HepG2 (cell line): ENCODE data around the gene FIBCD1. TPM values are rescaled to one million over a fixed set of nuclear protein-coding genes. Genes with fewer than 3 reads are reported as not detected.

Source experiments
- ATAC-seq: fragments of 200-7000 bp; cut with Tn5 transposase; 3 replicates; pipeline ENCODE4 v1.9.1; 2020; ENCODE audit warnings: mild to moderate bottlenecking, moderate library complexity
- BruUV-seq: library from RNA; stranded (reverse); fragments of 400-500 nt; replicated peaks from 2 replicates; lab custom pipeline; 2021; lab: Mats Ljungman, UMichigan
- CTCF ChIA-PET: fragments of 300-600 bp; formaldehyde crosslinking; extraction: SDS; loops from one replicate; lab custom pipeline; 2021; ENCODE audit warnings: low total read pairs, inconsistent platforms, low intra/inter-chr PET ratio; lab: Yijun Ruan, JAX
- POLR2A ChIA-PET: fragments of 350-600 bp; sonication (Branson Sonifier 250); formaldehyde crosslinking; loops from one replicate; lab custom pipeline; 2020; ENCODE audit warnings: antibody characterized with exemption, inconsistent platforms; lab: Yijun Ruan, JAX
- DNase-seq: peaks from one replicate; pipeline ENCODE4 v3.0.0-alpha.2; 2015; ENCODE audit warnings: low spot score
- FAIRE-seq: peaks from 3 replicates; lab custom pipeline; 2011; peaks lifted over from hg19 to GRCh38; lab: Jason Lieb, UNC
- H2AFZ ChIP-seq: one replicate; pipeline ENCODE4 v1.6.1; 2011; ENCODE audit warnings: low read length, inconsistent platforms
- H3K27ac ChIP-seq: fragments of 300-600 bp; 3 replicates; pipeline ENCODE4 v1.8.0; 2011; ENCODE audit warnings: mixed run types, mild to moderate bottlenecking, mixed read lengths, low read length, inconsistent platforms; ENCODE audit not compliant: insufficient read depth; ENCODE audit errors: extremely low read length
- H3K27me3 ChIP-seq, 2 experiments: fragments of 200-600 bp in 1 of 2; 2 replicates in 1 of 2; 3 replicates in 1 of 2; pipeline versions ENCODE4 v1.6.0 to v1.8.0; 2011; ENCODE audit warnings: low read length in 2 of 2, mild to moderate bottlenecking in 2 of 2, moderate library complexity in 2 of 2, inconsistent platforms in 1 of 2; ENCODE audit not compliant: insufficient read depth in 2 of 2, control insufficient read depth in 1 of 2
- H3K36me3 ChIP-seq, 2 experiments: fragments of 200-600 bp in 1 of 2; replicated peaks in 1 of 2; 2 replicates in 1 of 2; 3 replicates in 1 of 2; pipeline versions ENCODE4 v1.5.1 to v1.8.0; 2011; ENCODE audit warnings: low read length in 2 of 2, inconsistent platforms in 1 of 2; ENCODE audit not compliant: insufficient read depth in 2 of 2, control insufficient read depth in 1 of 2
- H3K4me1 ChIP-seq: 2 replicates; pipeline ENCODE4 v1.5.1; 2012; ENCODE audit warnings: low read length, inconsistent platforms; ENCODE audit not compliant: insufficient read depth
- H3K4me2 ChIP-seq: 2 replicates; pipeline ENCODE4 v1.6.0; 2011; ENCODE audit warnings: low read depth, low read length, inconsistent platforms
- H3K4me3 ChIP-seq, 3 experiments: fragments of 200-600 bp in 1 of 3; sonication (generic), shearing (Covaris generic) in 1 of 3; replicated peaks in 1 of 3; 2 replicates each; pipeline ENCODE4 v1.5.1; 2011 to 2016; ENCODE audit warnings: low read length in 3 of 3, inconsistent platforms in 2 of 3, low read depth in 2 of 3, mild to moderate bottlenecking in 2 of 3, control low read depth in 1 of 3, mixed read lengths in 1 of 3; ENCODE audit not compliant: insufficient read depth in 1 of 3
- H3K79me2 ChIP-seq: one replicate; pipeline ENCODE4 v1.6.1; 2011; ENCODE audit warnings: low read length, inconsistent platforms; ENCODE audit not compliant: insufficient read depth
- H3K9ac ChIP-seq: 2 replicates; pipeline ENCODE4 v1.6.0; 2011; ENCODE audit warnings: mild to moderate bottlenecking, low read depth, low read length, inconsistent platforms; ENCODE audit not compliant: insufficient read depth
- H3K9me3 ChIP-seq: 2 replicates; pipeline ENCODE4 v1.5.1; 2012; ENCODE audit warnings: mild to moderate bottlenecking, low read length
- H4K20me1 ChIP-seq: 2 replicates; pipeline ENCODE4 v1.6.0; 2011; ENCODE audit warnings: inconsistent platforms, mild to moderate bottlenecking, low read length, moderate library complexity; ENCODE audit not compliant: insufficient read depth
- AGO2 ChIP-seq: fragments of 200-400 bp; formaldehyde crosslinking; optimal IDR thresholded peaks from 2 replicates; pipeline ENCODE3; 2017; ENCODE audit warnings: mild to moderate bottlenecking, low read depth, low read length, moderate library complexity
- MAZ ChIP-seq, 2 experiments: sonication (generic) in 1 of 2; formaldehyde crosslinking in 1 of 2; IDR thresholded peaks; 2 replicates each; pipeline versions ENCODE4 v1.5.0 to v1.6.1; 2012 to 2020; ENCODE audit warnings: low read depth in 2 of 2, mild to moderate bottlenecking in 2 of 2, borderline replicate concordance in 1 of 2, improper control_type of control experiment in 1 of 2, low read length in 1 of 2, missing genetic modification reagents in 1 of 2, moderate library complexity in 1 of 2
- NONO ChIP-seq, 2 experiments: fragments of 450-650 bp in 1 of 2; sonication (generic) in 1 of 2; formaldehyde crosslinking in 1 of 2; IDR thresholded peaks in 1 of 2; conservative IDR thresholded peaks in 1 of 2; 2 replicates each; pipeline versions ENCODE4 v1.6.1 to v1.8.0; 2017 to 2022; ENCODE audit warnings: mild to moderate bottlenecking in 1 of 2, missing genetic modification reagents in 1 of 2, moderate library complexity in 1 of 2
- RFX5 ChIP-seq: IDR thresholded peaks from 2 replicates; pipeline ENCODE4 v1.6.1; 2011; ENCODE audit warnings: low read depth, low read length, improper control_type of control experiment
- ZBTB20 ChIP-seq: sonication (generic); formaldehyde crosslinking; IDR thresholded peaks from 2 replicates; pipeline ENCODE4 v1.8.1; 2023; ENCODE audit warnings: missing genetic modification reagents, low read depth, mild to moderate bottlenecking, borderline replicate concordance
- ZNF33B ChIP-seq: sonication (generic); formaldehyde crosslinking; IDR thresholded peaks from 2 replicates; pipeline ENCODE4 v1.5.1; 2020; ENCODE audit warnings: mild to moderate bottlenecking, missing genetic modification reagents
- ZNF614 ChIP-seq: IDR thresholded peaks from 2 replicates; pipeline ENCODE4 v1.6.1; 2018; ENCODE audit warnings: missing biosample characterization, missing genetic modification reagents, inconsistent platforms, borderline replicate concordance
- ZNF782 ChIP-seq: sonication (generic); formaldehyde crosslinking; IDR thresholded peaks from 2 replicates; pipeline ENCODE4 v1.4.0; 2020; ENCODE audit warnings: missing genetic modification reagents, mild to moderate bottlenecking, borderline replicate concordance
- WGBS: methylation state at CpG from one replicate; pipeline ENCODE4 v1.1.6; 2017; ENCODE audit warnings: low lambda C conversion rate; 5-methylcytosine and 5-hydroxymethylcytosine counted together
- in situ Hi-C: cut with HindIII; loops from 2 replicates; pipeline ENCODE4 v1.10.0; 2017; ENCODE audit warnings: low pct_unique_long_range_greater_than_20kb; ENCODE audit not compliant: extremely low pct_ligation_motif_present
- intact Hi-C: fragments of 100-400 bp; cut with micrococcal nuclease; formaldehyde crosslinking; loops from one replicate; pipeline ENCODE4 v1.10.0; 2022; ENCODE audit not compliant: unreplicated experiment
- polyA plus RNA-seq, 8 experiments: library from polyadenylated mRNA; depleted of rRNA in 3 of 8; stranded (reverse) in 7 of 8; unstranded in 1 of 8; fragments of >200 nt; fragmentation: Illumina TruSeq in 4 of 8; extraction: Trizol in 4 of 8; gene quantifications; 2 replicates each; pipeline versions ENCODE4 v1.2.1 to v1.2.3, GENCODE V29; 2011 to 2016; ENCODE audit warnings: low read depth in 4 of 8, missing spikeins in 1 of 8, mixed read lengths in 1 of 8; ENCODE audit not compliant: insufficient read depth in 1 of 8
- total RNA-seq, 5 experiments: library from RNA; depleted of rRNA; stranded (reverse); fragments of >200 nt; fragmentation: Illumina TruSeq; extraction: Trizol; gene quantifications; 2 replicates each; pipeline ENCODE4 v1.2.3, GENCODE V29; 2016; ENCODE audit warnings: low read depth in 1 of 5
- TF ChIP-seq, protein P1 (sequence below): sonication (generic); formaldehyde crosslinking; IDR thresholded peaks from 2 replicates; pipeline ENCODE4 v1.4.0; 2020; ENCODE audit warnings: missing genetic modification reagents, borderline replicate concordance

The FIBCD1 gene
- total and polyA plus RNA-seq, 2 of the 13 experiments (the other 11 are each of a cell fraction or from before 2014, with no cell fraction given), result 0.55 to 0.89 TPM

DNA sequence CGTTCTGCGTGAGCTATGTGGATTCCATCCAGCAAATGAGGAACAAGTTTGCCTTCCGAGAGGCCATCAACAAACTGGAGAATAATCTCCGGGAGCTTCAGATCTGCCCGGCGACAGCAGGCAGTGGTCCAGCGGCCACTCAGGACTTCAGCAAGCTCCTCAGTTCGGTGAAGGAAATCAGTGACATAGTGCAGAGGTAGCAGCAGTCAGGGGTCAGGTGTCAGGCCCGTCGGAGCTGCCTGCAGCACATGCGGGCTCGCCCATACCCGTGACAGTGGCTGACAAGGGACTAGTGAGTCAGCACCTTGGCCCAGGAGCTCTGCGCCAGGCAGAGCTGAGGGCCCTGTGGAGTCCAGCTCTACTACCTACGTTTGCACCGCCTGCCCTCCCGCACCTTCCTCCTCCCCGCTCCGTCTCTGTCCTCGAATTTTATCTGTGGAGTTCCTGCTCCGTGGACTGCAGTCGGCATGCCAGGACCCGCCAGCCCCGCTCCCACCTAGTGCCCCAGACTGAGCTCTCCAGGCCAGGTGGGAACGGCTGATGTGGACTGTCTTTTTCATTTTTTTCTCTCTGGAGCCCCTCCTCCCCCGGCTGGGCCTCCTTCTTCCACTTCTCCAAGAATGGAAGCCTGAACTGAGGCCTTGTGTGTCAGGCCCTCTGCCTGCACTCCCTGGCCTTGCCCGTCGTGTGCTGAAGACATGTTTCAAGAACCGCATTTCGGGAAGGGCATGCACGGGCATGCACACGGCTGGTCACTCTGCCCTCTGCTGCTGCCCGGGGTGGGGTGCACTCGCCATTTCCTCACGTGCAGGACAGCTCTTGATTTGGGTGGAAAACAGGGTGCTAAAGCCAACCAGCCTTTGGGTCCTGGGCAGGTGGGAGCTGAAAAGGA is 53.3 kb downstream of the FIBCD1 start:
- no peak for FAIRE-seq
- DNase-seq, result no peak
- Histone ChIP-seq H4K20me1 (0 out of 2 replicates have a peak, but pooled peaks cover 3% of the 10 kb centered on the region), H3K27me3 (no peaks in the 10 kb centered on the region), H3K4me1 (no peaks in the 10 kb centered on the region), H3K4me3 (no peak overlapping the region), H3K36me3 (peaks cover 19 to 83% of the 10 kb centered on the region in 2 experiments), H3K9me3 (no peaks in the 10 kb centered on the region), H2AFZ (no peak overlapping the region), H3K9ac (no peak overlapping the region), H3K4me2 (no peak overlapping the region), H3K27ac (no peak overlapping the region), H3K79me2 (no peaks in the 10 kb centered on the region)
- intact Hi-C loops (no loop called here), in situ Hi-C loops (no loop called here)
- BruUV-seq, result no TSS peak
- 95% methylated on average over 26 of the region's 35 CpGs for WGBS
- ChIA-PET CTCF (no interaction called here), POLR2A (no interaction called here)
- no peak for TF ChIP-seq MAZ (IDR thresholded peaks at IDR 0.05; ENCODE audit: borderline replicate concordance, low read depth, low read length)
- TF ChIP-seq MAZ (CRISPR knock-in tag; IDR thresholded peaks at IDR 0.05; ENCODE audit: low read depth), result no peak
- TF ChIP-seq, protein P1, sequence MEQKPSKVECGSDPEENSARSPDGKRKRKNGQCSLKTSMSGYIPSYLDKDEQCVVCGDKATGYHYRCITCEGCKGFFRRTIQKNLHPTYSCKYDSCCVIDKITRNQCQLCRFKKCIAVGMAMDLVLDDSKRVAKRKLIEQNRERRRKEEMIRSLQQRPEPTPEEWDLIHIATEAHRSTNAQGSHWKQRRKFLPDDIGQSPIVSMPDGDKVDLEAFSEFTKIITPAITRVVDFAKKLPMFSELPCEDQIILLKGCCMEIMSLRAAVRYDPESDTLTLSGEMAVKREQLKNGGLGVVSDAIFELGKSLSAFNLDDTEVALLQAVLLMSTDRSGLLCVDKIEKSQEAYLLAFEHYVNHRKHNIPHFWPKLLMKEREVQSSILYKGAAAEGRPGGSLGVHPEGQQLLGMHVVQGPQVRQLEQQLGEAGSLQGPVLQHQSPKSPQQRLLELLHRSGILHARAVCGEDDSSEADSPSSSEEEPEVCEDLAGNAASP, result no peak
- peak; percentile 45; the same call in 1 of the 2 replicates for TF ChIP-seq RFX5
- no peak for TF ChIP-seq NONO (IDR thresholded peaks at IDR 0.05)
- no peak for TF ChIP-seq NONO (CRISPR knock-in tag; conservative IDR thresholded peaks at IDR 0.05)
- TF ChIP-seq ZBTB20 (CRISPR knock-in tag), result no peak
- TF ChIP-seq AGO2, result peak; percentile 48
- TF ChIP-seq ZNF33B (CRISPR knock-in tag), result no peak
- TF ChIP-seq ZNF614 (CRISPR knock-in tag), result no peak
- TF ChIP-seq ZNF782, result no peak
- no peak; the same call in 2 of the 3 replicates for ATAC-seq
